ENCODE data around the gene MGAT4C.
"Not testable (repeated sequence)": the region's sequence is repeated elsewhere in the genome, so short reads cannot be mapped to it uniquely, and the experiment has no call there.

Gene MGAT4C

DNA sequence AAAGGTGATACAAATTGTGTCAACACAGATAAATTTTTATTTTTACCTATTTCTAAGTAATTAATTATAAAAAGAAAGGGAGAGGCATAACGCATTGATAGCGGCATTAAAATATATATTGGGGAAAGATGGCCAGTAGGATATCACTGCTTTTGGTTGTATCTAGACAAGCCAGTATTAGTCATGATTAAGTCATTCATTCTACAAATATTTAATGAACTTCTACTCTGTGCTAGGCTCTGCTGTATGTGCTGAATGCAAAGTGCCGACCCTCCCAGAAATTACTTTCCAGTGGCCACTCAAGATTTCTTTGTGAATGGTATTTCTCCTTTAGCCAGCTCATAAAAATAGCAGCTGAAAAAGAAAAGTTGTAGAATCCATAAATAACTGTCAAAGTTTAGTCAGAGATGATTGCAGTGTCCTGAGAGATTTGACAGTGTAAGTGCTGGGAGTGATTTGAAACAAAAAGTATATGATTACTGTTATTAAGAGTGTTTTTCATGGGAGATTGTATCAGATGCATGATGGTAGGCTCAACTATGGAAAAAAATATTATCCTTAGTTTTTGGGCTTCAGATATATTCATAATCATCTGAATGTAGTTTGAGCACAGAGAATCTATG lies 133.2 kb downstream of the MGAT4C start:
- DNase-seq = no peak

DNA sequence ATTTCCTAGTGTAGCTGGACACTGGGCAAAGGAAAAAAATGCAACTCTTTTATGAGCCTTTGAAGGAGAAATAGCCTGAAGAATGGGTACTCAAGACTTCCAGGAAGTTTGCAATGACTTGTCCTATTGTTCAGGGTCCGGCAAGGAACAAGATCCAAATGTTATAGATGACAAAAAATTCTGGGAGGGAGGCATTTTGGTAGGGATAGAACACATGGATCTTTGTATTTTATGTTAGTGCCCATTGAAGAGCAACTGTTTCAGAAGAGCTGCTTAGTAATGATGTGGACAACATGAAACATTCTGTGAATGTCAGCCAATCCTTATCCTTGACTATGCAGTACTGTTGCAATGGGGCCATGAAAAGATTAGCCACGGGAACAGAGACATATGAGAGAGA lies 138.0 kb downstream of the MGAT4C start:
- DNase-seq = no peak

DNA sequence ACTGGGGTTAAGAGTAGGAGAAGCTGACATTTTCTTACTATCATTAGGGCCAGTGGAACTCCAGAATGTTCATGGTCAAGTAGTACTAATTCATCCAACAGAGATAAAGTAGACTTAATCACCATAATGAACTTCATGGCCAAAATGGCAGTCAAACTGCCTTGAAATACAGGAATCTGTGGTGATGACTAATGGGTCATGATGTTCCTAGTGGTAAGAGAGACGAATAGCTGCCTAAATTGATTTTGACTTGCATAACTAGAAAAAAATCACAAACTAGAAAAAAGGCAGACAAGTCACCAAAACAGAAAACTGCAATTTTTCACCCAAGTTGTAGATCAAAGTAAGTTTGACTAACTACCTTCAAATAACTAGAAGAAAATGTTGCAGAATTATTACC lies 138.5 kb downstream of the MGAT4C start:
- no peak for DNase-seq

DNA sequence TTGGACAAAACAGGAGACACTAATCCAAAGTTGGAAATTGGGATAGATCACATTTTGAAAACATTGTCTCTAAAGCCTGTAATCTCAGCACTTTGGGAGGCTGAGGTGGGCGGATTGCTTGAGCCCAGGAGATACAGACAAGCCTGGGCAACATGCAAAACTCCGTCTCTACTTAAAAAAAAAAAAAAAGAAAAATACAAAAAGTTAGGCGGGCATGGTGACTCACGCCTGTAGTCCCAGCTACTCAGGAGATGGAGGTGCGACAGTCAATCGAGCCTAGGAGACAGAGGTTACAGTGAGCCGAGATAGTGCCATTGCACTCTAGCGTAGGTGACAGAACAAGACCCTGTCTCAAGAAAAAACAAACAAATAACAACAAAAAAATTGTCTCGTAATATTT lies 152.1 kb downstream of the MGAT4C start:
- DNase-seq = no peak

DNA sequence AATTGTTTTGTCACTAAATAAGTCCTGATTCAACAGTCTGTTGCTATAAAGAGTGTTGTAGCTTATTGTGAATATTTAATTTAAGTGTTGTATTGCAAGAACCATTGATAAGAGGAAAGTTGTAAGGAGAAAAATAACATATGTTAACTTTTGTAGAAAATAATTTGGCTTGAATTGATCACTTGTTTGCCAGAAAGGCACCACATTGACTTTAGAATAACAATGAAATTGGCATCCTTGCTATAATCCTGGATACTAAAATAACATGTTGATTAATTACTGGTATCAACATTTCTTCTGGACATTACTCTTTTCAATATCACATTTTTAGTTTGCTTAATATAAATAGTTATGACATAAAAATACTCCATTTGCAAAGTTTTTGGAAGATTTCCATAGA lies 159.0 kb downstream of the MGAT4C start:
- no peak for DNase-seq

DNA sequence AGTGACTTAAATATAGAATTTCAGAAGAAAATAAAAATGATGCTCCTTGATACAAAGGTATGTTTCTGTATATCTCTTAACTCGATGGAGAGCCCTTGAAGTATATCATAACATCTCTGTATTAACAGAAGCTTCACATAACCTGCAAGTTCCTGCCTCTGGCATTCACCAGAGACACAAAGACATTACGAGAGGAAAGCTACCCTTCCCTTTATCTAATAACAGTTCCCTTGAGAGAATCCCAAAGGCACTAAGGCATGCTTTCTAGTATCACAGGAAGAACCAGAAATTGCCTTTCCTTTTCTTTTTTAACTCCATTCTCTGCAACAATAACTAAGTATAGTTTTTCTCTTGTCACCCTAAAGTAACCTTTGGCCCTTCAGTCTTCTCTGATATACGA lies 164.5 kb downstream of the MGAT4C start:
- no peak for DNase-seq

DNA sequence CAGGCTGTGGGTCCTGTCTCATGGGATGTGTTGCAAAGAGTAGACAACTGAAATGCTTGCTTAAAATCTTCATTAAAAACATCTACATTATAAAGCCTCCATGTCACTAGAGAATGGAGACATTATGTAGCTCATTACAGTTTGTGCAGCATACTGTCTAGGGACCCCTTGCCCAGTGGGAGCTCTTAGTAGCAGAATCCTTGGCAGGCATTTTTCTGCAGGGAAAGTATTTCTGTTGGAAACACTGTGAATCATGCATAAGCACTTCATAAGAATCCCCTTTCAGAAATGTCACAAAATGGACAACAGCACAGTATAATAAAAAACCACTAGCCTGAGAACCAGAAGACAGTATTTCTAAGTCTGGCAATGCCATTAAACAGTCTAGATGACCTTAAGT lies 174.3 kb downstream of the MGAT4C start:
- no peak for DNase-seq

DNA sequence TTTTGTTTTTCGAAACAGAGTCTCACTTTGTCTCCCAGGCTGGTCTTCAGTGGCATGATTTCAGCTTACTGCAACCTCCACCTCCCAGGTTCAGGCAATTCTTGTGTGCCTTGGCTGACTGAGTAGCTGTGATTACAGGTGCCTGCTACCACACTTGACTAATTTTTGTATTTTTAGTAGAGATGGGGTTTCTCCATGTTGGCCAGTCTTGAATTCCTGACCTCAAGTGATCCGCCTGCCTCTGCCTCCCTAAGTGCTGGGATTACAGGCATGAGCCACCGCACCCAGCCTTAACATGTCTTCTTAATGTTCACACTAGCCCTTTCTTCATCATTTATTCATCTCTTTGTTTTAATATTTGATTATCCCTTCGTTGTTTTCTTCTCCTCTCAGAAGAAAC lies 197.1 kb downstream of the MGAT4C start:
- not testable (repeated sequence) for DNase-seq

DNA sequence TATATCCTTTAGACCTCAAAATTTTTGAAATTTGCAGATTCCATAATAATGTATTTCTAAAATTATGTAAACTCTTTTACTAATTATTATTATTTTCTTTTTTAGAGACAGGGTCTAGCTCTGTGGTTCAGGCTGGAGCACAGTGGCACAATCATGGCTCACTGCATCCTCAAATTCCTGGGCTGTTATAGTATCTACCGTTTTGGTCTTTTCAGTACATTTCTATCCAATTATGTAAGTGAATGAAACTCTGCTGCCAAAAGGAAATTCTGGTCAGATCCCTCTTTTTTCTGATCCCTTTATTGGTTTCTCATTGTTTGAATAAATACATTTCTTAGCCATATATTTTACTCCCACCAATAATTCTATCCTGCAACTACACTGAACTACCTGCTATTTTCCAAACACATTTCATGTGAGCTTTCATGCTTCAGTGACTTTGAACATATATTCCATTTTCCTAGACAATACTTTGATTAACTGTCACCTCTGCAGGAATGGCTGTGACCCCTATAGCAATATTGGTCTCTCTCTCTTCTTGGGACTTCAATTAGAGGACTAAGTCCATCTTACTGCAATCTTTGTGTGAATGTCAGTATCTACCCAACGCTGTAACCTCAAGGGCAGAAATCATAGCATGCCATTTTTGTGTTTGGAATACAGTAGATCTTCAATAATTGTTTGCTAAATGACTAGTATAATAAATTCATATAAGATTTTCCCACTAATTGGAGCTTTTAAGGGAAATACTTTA lies 198.9 kb downstream of the MGAT4C start:
- no peak for DNase-seq

DNA sequence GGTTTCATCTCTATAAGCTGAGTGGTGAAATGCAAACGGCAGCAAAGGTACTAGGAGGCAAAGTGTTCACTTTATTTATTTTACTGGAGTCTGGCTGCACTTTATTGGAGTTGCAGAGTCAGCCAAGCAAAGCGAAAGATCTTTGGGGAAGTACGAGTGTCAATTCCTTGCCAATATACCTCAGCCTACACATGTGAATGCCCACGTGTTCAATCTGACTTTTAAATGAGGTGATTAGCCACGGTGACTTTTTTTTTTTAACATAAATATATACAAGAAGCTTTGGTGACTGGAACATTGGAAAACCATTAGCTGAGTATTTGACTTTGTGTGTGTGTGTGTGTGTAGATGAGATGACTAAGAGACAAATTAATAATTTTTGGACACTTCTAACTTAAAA lies 203.3 kb downstream of the MGAT4C start:
- DNase-seq = no peak

DNA sequence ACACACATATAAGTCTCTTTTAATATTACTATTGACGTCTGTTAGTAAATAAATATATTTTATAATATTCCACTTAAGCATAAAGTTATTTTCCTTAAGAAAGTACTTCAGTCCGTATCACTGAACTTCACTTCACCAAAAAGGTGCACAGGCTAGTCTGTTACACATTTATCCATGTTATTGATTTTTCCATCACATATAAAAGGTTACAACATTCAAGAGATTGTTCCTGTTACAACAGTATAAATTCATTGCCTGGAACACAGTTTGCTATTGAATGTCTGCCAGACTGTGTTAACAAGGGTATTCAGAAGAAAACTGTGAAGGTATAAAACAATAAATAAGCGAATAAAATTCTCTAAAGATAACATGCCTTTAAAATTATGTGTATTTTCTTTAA lies 206.2 kb downstream of the MGAT4C start:
- DNase-seq = no peak

DNA sequence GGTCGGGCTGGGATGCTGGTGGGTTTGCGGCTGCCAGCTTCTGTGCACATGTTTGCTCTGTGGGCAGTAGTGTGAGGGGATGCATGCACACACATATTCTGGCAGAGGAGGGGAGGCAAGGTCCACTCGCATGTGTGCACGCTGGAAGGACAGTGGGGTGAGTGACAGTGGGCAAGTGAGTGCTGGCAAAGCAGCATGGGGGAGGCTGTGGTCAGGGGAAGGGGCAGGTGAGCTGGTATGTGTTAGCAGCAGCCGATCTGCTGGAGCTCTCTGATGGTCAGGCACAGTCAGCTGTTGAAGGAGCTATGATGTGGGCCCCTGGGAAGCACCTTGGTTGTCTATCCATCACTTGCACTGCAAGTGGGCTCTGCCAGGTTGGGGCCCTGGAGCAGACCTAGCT lies 211.8 kb downstream of the MGAT4C start:
- no peak for DNase-seq

DNA sequence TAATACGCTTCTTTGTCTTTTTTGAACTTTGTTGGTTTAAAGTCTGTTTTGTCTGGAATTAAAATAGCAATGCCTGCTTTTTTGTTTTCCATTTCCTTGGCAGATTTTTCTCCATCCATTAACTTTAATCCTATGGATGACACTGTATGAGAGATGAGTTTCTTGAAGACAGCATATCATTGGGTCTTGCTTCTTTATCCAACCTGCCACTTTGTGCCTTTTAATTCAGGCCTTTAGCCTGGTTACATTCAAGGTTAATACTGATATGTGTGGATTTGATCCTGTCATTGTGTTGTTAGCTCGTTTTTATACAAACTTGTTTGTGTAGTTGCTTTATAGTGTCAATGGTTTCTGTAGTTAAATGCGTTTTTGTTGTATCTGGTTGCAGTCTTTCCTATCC lies 214.1 kb downstream of the MGAT4C start:
- DNase-seq = no peak

DNA sequence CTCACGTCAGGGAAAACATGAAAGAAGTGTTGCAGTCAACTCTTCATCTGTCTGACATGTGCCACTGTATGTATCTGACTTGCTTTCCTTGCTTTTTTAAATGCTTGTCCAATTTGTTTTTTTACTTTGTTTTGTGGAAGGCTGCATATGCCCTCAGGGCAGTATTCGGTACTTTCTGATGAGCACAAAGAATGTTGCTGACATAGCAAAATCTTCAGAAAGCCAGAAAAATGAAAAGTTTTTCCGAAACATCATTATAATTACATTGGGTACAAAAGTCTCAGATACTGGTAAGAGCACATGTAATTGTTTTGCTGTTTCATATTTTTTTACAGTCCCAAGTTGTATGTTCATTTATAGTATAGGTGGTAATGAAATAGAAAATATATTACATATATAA lies 237.8 kb downstream of the MGAT4C start:
- no peak for DNase-seq

DNA sequence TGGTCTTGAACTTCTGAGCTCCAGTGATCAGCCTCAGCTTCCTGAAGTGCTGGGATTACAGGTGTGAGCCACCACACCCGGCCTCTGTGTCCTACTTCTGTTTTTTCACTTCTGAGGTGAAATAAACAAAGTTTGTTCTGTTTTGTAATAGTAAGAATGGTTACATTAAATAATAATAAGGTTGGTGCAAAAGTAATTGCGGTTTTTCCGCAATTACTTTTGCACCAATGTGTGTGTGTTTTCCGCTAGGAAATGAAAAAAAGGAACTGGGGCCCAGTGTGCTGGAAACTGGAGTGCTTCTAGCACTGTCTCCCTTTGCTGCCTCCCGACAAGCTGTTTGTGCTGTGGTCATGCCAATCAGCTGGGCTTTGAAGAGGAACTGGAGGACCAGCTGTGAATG lies 241.2 kb downstream of the MGAT4C start:
- DNase-seq = no peak

DNA sequence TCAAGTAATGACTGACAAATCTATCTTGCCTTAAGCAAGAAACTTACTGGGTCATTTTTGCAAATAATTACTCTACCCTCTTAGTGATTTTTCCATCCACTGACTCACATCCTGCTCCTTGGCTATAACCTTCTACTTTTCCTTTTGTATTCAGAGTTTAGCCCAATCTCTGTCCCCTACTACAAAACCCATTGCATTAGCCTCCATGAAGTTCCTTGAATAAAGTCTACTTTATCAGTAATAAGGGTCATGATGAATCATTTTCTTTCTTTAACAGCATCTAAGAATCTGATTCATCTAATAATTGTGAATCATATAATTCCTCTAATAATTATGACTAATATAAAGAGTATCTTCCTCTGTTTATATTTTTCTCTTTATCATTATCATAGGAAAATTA lies 249.5 kb downstream of the MGAT4C start:
- no peak for DNase-seq

DNA sequence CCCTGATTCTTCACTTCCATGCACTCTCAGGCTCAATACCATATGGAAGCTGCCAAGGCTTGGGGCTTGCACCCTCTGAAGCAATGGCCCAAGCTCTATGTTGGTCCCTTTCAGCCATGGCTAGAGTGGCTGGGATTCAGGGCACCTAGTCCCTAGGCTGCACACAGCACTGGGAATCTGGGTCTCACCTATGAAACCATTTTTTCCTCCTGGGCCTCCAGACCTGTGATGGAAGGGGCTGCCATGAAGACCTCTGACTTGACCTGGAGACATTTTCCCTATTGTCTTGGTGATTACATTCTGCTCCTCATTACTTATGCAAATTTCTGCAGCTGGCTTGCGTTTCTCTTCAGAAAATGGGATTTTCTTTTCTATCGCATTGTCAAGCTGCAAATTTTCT lies 258.1 kb downstream of the MGAT4C start:
- DNase-seq = no peak

DNA sequence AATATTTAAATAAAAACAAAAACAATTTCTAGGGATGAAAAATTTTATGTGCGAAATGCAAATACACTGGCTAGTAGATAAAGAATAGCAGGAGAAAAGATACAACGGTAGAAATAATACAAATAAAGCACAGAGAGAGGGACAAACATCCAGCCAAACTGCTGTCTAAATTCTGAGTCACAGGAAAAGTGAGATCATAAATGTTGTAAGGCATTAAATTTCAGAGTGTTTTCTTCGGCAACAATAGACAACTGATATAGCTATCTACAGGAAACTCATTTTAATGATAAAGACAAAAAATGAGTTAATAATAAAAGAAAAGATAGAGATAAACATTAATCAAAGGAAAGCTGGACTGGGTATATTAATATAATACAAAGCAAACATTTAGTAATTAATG lies 259.9 kb downstream of the MGAT4C start:
- no peak for DNase-seq

DNA sequence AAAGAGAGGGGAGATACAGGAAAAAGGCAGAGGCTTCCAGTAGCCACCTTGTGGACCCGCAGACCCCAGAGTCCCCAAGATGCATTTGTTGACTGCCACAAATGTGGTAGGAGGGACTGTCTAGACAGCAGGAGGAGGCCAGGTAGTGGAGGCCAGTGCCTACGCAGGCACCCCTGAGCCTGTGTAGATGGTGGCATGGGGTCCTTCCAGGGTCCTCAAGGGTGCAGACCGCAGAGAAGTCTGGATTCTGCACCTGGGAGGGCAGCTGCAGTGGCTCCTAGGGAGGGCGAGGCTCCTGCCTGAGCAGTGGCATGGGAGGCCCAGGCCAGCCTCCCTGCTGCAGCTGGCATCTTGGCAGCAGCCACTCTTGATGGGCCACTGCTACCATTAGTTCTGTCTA lies 262.4 kb downstream of the MGAT4C start:
- DNase-seq = no peak

DNA sequence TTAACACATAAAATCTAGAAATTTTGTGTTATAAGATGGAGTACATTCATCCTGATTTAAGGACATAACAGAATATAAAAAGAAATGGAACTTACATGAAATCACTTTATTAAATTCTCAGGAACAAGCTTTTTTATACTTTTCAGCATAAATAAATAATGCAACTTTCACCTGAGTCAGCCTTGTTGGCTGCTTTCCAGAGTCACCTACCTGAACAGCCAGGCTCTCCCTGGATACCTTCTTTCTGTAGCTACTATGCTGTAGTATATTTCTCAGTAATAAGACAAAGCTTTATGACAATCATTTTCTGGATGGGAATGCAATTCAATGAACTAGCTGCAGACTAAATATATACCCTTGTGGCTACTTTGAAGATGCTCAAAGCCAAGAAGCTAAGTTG lies 270.2 kb downstream of the MGAT4C start:
- DNase-seq = no peak

DNA sequence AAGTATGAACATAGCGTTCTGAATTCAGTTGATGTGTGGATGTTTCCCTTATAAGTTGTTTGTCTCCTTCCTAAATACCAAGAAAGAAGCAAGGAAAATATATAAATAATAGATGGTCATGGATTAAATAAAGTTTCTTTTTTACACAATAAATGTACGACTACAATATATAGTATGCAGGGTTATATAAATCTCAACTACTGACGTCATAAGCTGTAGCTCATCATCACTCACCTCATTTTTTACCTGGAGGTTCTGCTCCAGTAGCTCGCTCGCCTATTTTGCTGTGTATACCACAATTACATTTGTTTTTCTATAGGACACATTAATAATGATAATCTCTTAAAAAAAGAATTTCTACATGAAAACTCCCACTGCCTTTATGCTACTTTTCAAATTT lies 272.6 kb downstream of the MGAT4C start:
- DNase-seq = no peak

DNA sequence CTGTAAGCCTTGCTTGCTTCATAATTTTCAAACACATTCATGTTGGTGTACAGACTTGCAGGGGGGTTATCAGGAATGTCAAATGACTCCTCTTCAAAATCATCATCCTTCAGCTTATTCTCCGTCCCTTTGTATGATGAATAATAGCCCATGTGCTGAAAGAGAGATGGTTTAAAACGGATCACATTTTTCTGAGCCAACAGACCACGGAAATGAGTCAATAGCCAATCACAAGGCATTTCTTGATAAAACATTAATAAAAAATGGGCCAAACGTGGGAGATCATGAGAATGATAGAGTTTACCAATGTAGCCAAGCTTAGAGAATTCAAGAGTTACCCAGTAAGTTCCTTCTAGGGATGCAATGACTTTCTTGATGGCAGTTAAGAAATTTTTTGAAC lies 276.6 kb downstream of the MGAT4C start:
- no peak for DNase-seq

DNA sequence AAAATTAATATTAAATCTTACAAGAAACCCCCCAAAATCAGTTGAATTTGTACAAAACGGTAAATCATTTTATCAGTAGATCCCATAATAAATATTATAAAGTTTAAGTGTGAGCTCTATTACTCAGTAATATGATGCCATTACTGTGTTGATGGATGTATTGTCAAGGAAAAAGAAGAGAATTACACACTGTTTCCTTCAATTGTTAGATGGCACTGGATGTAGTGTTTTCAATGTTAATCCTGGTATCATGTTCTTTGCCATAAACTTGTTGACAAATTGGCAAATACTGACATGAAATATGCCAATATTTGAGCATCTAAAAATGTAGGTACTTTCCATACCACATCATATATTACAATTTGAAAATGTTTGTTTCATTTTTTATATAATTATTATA lies 280.5 kb downstream of the MGAT4C start:
- DNase-seq = no peak

DNA sequence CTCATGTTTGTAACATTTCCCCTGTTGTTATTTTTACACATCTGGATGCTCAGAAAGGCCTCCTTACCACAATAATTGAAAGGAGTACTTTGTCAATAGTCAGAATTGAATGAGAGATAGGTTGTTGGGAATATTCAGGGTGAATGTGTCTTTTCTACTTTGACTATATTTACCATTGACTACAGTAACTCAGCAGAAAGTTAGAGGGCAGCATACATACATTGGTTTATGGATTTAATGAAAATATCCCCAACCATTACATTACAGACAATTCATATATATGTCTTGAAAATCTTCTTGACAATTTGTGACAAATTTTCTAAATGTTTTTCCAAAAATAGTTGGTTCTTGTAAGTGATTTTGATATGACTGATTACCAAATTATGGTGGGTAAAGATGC lies 284.4 kb downstream of the MGAT4C start:
- no peak for DNase-seq

DNA sequence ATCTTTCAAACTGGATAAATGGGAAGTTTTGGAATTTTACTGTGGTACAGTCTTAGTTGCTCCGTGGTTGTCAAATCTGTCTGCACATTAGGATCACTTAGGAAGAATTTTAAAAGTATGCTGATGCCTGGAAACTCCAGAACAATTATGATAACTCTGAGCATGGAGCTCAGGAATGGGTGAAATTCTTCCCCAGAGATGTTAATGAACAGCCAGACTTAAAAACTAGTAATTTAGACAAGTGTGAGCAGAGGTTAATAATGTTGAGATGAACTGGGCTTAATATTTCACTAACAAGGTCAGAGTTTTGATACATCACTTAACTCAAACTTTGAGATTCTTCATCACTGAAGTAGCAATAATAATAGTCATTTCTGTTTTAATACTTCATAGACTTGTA lies 287.6 kb downstream of the MGAT4C start:
- DNase-seq = no peak

Measured in activated effector memory CD4-positive, alpha-beta T cell treated with Interleukin-2 at 50 U/mL for 16 hours (primary cell).